Muscle of leg (tissue), 11 donors: ENCODE measurements around the gene PLVAP. TPM values are rescaled to one million over a fixed set of nuclear protein-coding genes. Genes with fewer than 3 reads are reported as not detected.

Source experiments
- DNase-seq: peaks from one replicate; pipeline ENCODE4 v3.0.0; 2013
- H3K27ac ChIP-seq: one replicate; pipeline ENCODE4 v1.5.1; 2013; ENCODE audit warnings: mild to moderate bottlenecking, low read length, control low read depth
- H3K27me3 ChIP-seq: one replicate; pipeline ENCODE4 v1.6.1; 2013; ENCODE audit warnings: low read length; ENCODE audit not compliant: control insufficient read depth, insufficient read depth
- H3K36me3 ChIP-seq: one replicate; pipeline ENCODE4 v1.6.1; 2013; ENCODE audit warnings: low read length; ENCODE audit not compliant: control insufficient read depth, insufficient read depth
- H3K4me1 ChIP-seq: one replicate; pipeline ENCODE4 v1.6.1; 2013; ENCODE audit warnings: low read length; ENCODE audit not compliant: control insufficient read depth, insufficient read depth
- H3K4me3 ChIP-seq: one replicate; pipeline ENCODE4 v1.5.1; 2013; ENCODE audit warnings: low read length, control low read depth
- H3K9me3 ChIP-seq: replicated peaks from 2 replicates; pipeline ENCODE4 v1.6.1; 2013; ENCODE audit warnings: low read depth, low read length; ENCODE audit not compliant: control insufficient read depth
- WGBS: methylation state at CpG from one replicate; pipeline ENCODE4 v1.1.5; 2013; ENCODE audit warnings: missing lambda C conversion rate; ENCODE audit not compliant: insufficient coverage; 5-methylcytosine and 5-hydroxymethylcytosine counted together
- polyA plus RNA-seq, 8 donors: library from polyadenylated mRNA; unstranded; fragments of 120-200 nt; gene quantifications; one replicate each; pipeline versions ENCODE4 v1.2.1 to v1.2.3, GENCODE V29; 2013; ENCODE audit warnings: inconsistent platforms in 1 of 8, low replicate concordance in 1 of 8; ENCODE audit not compliant: insufficient read length in 8 of 8, insufficient read depth in 1 of 8
- total RNA-seq: library from RNA; stranded (reverse); fragments of 120-200 nt; gene quantifications from one replicate; pipeline ENCODE4 v1.2.4, GENCODE V29; 2013

The PLVAP gene
- total and polyA plus RNA-seq, 9 donors: 23.1 to 70.0 (median 61.7) TPM

DNA sequence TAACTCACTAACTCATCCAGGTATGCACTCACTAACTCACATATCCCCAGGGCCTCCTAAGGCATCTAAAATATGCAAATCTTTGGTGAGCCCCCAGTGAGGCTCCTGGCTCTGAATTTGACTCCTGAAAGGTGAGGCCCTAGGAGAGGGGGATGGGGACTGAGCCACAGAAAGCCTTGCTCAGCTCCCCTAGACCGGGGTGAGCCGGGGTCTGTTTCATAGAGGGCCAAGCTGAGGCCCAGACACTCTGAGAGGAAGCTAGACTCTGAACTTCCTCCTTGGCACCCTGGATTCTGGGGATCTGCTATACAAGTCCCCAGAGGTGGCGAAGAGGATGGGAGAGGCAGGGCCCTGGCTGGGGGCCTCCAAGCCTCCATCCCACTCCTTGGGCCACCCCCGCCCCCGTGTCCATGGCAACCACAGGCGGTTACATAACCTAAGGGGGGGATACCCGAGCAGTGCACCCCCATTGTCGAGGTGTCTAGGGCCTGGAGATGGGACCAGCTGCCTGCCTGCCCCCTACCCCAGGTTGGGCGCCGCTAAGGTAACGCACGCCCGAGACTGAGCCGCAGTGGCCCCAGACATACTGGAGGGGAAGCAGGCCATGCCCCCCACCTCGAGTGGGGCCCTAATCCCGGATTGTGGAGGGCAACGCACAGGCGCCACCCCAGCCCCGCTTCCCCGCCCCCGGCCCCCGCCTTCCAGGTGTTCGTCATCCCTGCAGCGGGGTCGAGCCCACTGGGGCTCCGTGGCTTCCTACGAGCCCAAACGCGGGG lies 74.6 kb downstream of the PLVAP start:
- 8% methylated on average over 27 of the region's 29 CpGs for WGBS
- peaks cover 29% of the 10 kb centered on the region for H3K4me1 ChIP-seq
- H3K4me3 ChIP-seq: peak overlapping the region; percentile 80
- peak; percentile 54 for DNase-seq
- H3K36me3 ChIP-seq: peaks cover 4% of the 10 kb centered on the region
- no peaks in the 10 kb centered on the region for H3K27me3 ChIP-seq
- H3K9me3 ChIP-seq: peaks cover 2% of the 10 kb centered on the region
- peak overlapping the region; percentile 52 for H3K27ac ChIP-seq

Other genes starting within 250 kb of the PLVAP start
- gene USE1, start 162.0 kb downstream of the PLVAP start, total RNA-seq: 21.0 TPM
- gene USE1, start 162.0 kb downstream of the PLVAP start, polyA plus RNA-seq: 10 to 100 TPM; 25.1 to 36.0 (median 29.3) TPM
- 3.1 TPM for gene OCEL1, start 151.1 kb downstream of the PLVAP start, total RNA-seq
- 10 to 100 TPM in 1 of 8 donors, 1 to 10 TPM in 7; 6.7 to 14.2 (median 9.4) TPM for gene OCEL1, start 151.1 kb downstream of the PLVAP start, polyA plus RNA-seq
- gene NR2F6, start 131.4 kb downstream of the PLVAP start, total RNA-seq: 32.4 TPM
- gene NR2F6, start 131.4 kb downstream of the PLVAP start, polyA plus RNA-seq: 10 to 100 TPM; 26.5 to 37.9 (median 30.8) TPM
- 5.2 TPM for gene USHBP1, start 112.6 kb downstream of the PLVAP start, total RNA-seq
- gene USHBP1, start 112.6 kb downstream of the PLVAP start, polyA plus RNA-seq: 1 to 10 TPM; 5.4 to 8.8 (median 6.5) TPM
- 85.8 TPM for gene BABAM1, start 109.9 kb downstream of the PLVAP start, total RNA-seq
- 10 to 100 TPM; 81.3 to 97.9 (median 92.8) TPM for gene BABAM1, start 109.9 kb downstream of the PLVAP start, polyA plus RNA-seq
- gene ANKLE1, start 95.4 kb downstream of the PLVAP start, total RNA-seq: 0.44 TPM
- gene ANKLE1, start 95.4 kb downstream of the PLVAP start, polyA plus RNA-seq: 1 to 10 TPM in 5 of 8 donors, under 1 TPM in 3; 0.70 to 1.5 (median 1.2) TPM
- gene ABHD8, start 73.9 kb downstream of the PLVAP start, total RNA-seq: 6.1 TPM
- gene ABHD8, start 73.9 kb downstream of the PLVAP start, polyA plus RNA-seq: 10 to 100 TPM in 1 of 8 donors, 1 to 10 TPM in 7; 7.5 to 10.1 (median 8.4) TPM
- gene MRPL34, start 71.5 kb downstream of the PLVAP start, total RNA-seq: 28.3 TPM
- 10 to 100 TPM; 25.0 to 43.0 (median 36.4) TPM for gene MRPL34, start 71.5 kb downstream of the PLVAP start, polyA plus RNA-seq
- gene DDA1, start 67.8 kb downstream of the PLVAP start, total RNA-seq: 18.6 TPM
- gene DDA1, start 67.8 kb downstream of the PLVAP start, polyA plus RNA-seq: 10 to 100 TPM; 32.5 to 42.2 (median 36.8) TPM
- 3.9 TPM for gene ANO8, start 42.5 kb downstream of the PLVAP start, total RNA-seq
- gene ANO8, start 42.5 kb downstream of the PLVAP start, polyA plus RNA-seq: 1 to 10 TPM; 4.3 to 8.3 (median 6.9) TPM
- gene GTPBP3, start 39.8 kb downstream of the PLVAP start, total RNA-seq: 7.6 TPM
- gene GTPBP3, start 39.8 kb downstream of the PLVAP start, polyA plus RNA-seq: 10 to 100 TPM in 5 of 8 donors, 1 to 10 TPM in 3; 9.2 to 16.3 (median 13.2) TPM
- gene CCDC194, start 16.9 kb upstream of the PLVAP start, total RNA-seq: not detected
- gene CCDC194, start 16.9 kb upstream of the PLVAP start, polyA plus RNA-seq: not detected
- gene BST2, start 28.3 kb upstream of the PLVAP start, total RNA-seq: 4.7 TPM
- 1 to 10 TPM; 5.9 to 9.3 (median 6.3) TPM for gene BST2, start 28.3 kb upstream of the PLVAP start, polyA plus RNA-seq
- gene MVB12A, start 42.7 kb upstream of the PLVAP start, total RNA-seq: 32.9 TPM
- 10 to 100 TPM; 29.5 to 44.3 (median 33.2) TPM for gene MVB12A, start 42.7 kb upstream of the PLVAP start, polyA plus RNA-seq
- gene TMEM221, start 71.3 kb upstream of the PLVAP start, total RNA-seq: 1.0 TPM
- gene TMEM221, start 71.3 kb upstream of the PLVAP start, polyA plus RNA-seq: 1 to 10 TPM; 1.0 to 1.8 (median 1.2) TPM
- gene NXNL1, start 83.6 kb upstream of the PLVAP start, total RNA-seq: not detected
- gene NXNL1, start 83.6 kb upstream of the PLVAP start, polyA plus RNA-seq: not detected
- 11.6 TPM for gene SLC27A1, start 93.2 kb upstream of the PLVAP start, total RNA-seq
- gene SLC27A1, start 93.2 kb upstream of the PLVAP start, polyA plus RNA-seq: 10 to 100 TPM; 11.8 to 20.7 (median 16.9) TPM
- gene PGLS, start 134.3 kb upstream of the PLVAP start, total RNA-seq: 46.5 TPM
- 10 to 100 TPM; 46.9 to 70.5 (median 54.0) TPM for gene PGLS, start 134.3 kb upstream of the PLVAP start, polyA plus RNA-seq
- 42.1 TPM for gene COLGALT1, start 178.3 kb upstream of the PLVAP start, total RNA-seq
- 10 to 100 TPM; 68.3 to 97.0 (median 77.4) TPM for gene COLGALT1, start 178.3 kb upstream of the PLVAP start, polyA plus RNA-seq